ENCODE data around the gene FRMPD4. TPM values are rescaled to one million over a fixed set of nuclear protein-coding genes. Genes with fewer than 3 reads are reported as not detected.

FRMPD4 gene
- total RNA-seq, 2 experiments from 2014 or later, result not detected

GRCh38 chrX:12234534-12235329 is 96.5 kb downstream of the FRMPD4 start:
- Mint-ChIP-seq H3K9me3 (no peaks in the 10 kb centered on the region), H3K27ac (no peak overlapping the region), H3K27me3 (no peaks in the 10 kb centered on the region), H3K4me3 (no peak overlapping the region), H3K36me3 (no peaks in the 10 kb centered on the region), H3K4me1 (no peaks in the 10 kb centered on the region)
- ATAC-seq (ENCODE audit: low read depth) (no peak), DNase-seq (no peak)
- POLR2A ChIA-PET, result no interaction called here

GRCh38 chrX:12236156-12236555 is 97.9 kb downstream of the FRMPD4 start:
- no peaks in the 10 kb centered on the region for H3K4me1 Mint-ChIP-seq
- H3K36me3 Mint-ChIP-seq, result no peaks in the 10 kb centered on the region
- ATAC-seq (ENCODE audit: low read depth) (no peak), DNase-seq (no peak)
- H3K27me3 Mint-ChIP-seq, result no peaks in the 10 kb centered on the region
- H3K9me3 Mint-ChIP-seq, result no peaks in the 10 kb centered on the region
- H3K27ac Mint-ChIP-seq, result no peak overlapping the region
- POLR2A ChIA-PET, result no interaction called here
- H3K4me3 Mint-ChIP-seq, result no peak overlapping the region

- POLR2A ChIA-PET, result no interaction called here
- DNase-seq (no peak), ATAC-seq (ENCODE audit: low read depth) (no peak)
- H3K36me3 Mint-ChIP-seq, result no peaks in the 10 kb centered on the region
- H3K4me1 Mint-ChIP-seq, result no peaks in the 10 kb centered on the region
- no peaks in the 10 kb centered on the region for H3K27me3 Mint-ChIP-seq
- H3K9me3 Mint-ChIP-seq, result no peaks in the 10 kb centered on the region
- no peak overlapping the region for H3K4me3 Mint-ChIP-seq
- H3K27ac Mint-ChIP-seq, result no peak overlapping the region
These were observed 98.9 kb downstream of the FRMPD4 start for GRCh38 chrX:12237131-12237530.

GRCh38 chrX:12237771-12238170 is 99.5 kb downstream of the FRMPD4 start:
- Mint-ChIP-seq H3K36me3 (no peaks in the 10 kb centered on the region), H3K4me1 (no peaks in the 10 kb centered on the region), H3K4me3 (no peak overlapping the region), H3K27me3 (no peaks in the 10 kb centered on the region), H3K27ac (no peak overlapping the region), H3K9me3 (no peaks in the 10 kb centered on the region)
- ATAC-seq (ENCODE audit: low read depth) (no peak), DNase-seq (no peak)
- POLR2A ChIA-PET, result no interaction called here

GRCh38 chrX:12239356-12240082 is 101.2 kb downstream of the FRMPD4 start:
- Mint-ChIP-seq H3K4me1 (no peaks in the 10 kb centered on the region), H3K9me3 (no peaks in the 10 kb centered on the region), H3K27ac (no peak overlapping the region), H3K36me3 (no peaks in the 10 kb centered on the region), H3K27me3 (no peaks in the 10 kb centered on the region), H3K4me3 (no peak overlapping the region)
- no peak for ATAC-seq (ENCODE audit: low read depth)
- POLR2A ChIA-PET, result no interaction called here
- no peak for DNase-seq

GRCh38 chrX:12240491-12240890 is 102.2 kb downstream of the FRMPD4 start:
- no peaks in the 10 kb centered on the region for H3K4me1 Mint-ChIP-seq
- ATAC-seq (ENCODE audit: low read depth), result no peak
- DNase-seq, result no peak

GRCh38 chrX:12241026-12241425 is 102.8 kb downstream of the FRMPD4 start:
- no peaks in the 10 kb centered on the region for H3K9me3 Mint-ChIP-seq
- H3K27me3 Mint-ChIP-seq, result no peaks in the 10 kb centered on the region
- no peak overlapping the region for H3K27ac Mint-ChIP-seq
- H3K4me3 Mint-ChIP-seq, result no peak overlapping the region
- H3K36me3 Mint-ChIP-seq, result no peaks in the 10 kb centered on the region
- H3K4me1 Mint-ChIP-seq, result no peaks in the 10 kb centered on the region
- ATAC-seq (ENCODE audit: low read depth) (no peak), DNase-seq (no peak)
- POLR2A ChIA-PET, result no interaction called here

More at GRCh38 chrX:12240491-12240890, 102.2 kb downstream of the FRMPD4 start:
- H3K4me3 Mint-ChIP-seq, result no peak overlapping the region
- no peak overlapping the region for H3K27ac Mint-ChIP-seq
- H3K27me3 Mint-ChIP-seq, result no peaks in the 10 kb centered on the region
- POLR2A ChIA-PET, result no interaction called here
- no peaks in the 10 kb centered on the region for H3K9me3 Mint-ChIP-seq
- H3K36me3 Mint-ChIP-seq, result no peaks in the 10 kb centered on the region

GRCh38 chrX:12245650-12246645 is 107.7 kb downstream of the FRMPD4 start:
- Mint-ChIP-seq H3K4me3 (no peak overlapping the region), H3K27me3 (no peaks in the 10 kb centered on the region), H3K36me3 (no peaks in the 10 kb centered on the region), H3K9me3 (no peaks in the 10 kb centered on the region), H3K27ac (no peak overlapping the region), H3K4me1 (no peaks in the 10 kb centered on the region)
- DNase-seq, result no peak
- ATAC-seq (ENCODE audit: low read depth), result no peak
- POLR2A ChIA-PET, result no interaction called here

- Mint-ChIP-seq H3K4me3 (no peak overlapping the region), H3K27me3 (no peaks in the 10 kb centered on the region), H3K9me3 (no peaks in the 10 kb centered on the region), H3K36me3 (no peaks in the 10 kb centered on the region), H3K27ac (no peak overlapping the region), H3K4me1 (no peaks in the 10 kb centered on the region)
- DNase-seq (no peak), ATAC-seq (ENCODE audit: low read depth) (no peak)
- POLR2A ChIA-PET, result no interaction called here
These were observed 111.7 kb downstream of the FRMPD4 start for GRCh38 chrX:12249997-12250396.

GRCh38 chrX:12263211-12263610 is 124.9 kb downstream of the FRMPD4 start:
- no peak overlapping the region for H3K27ac Mint-ChIP-seq
- no peaks in the 10 kb centered on the region for H3K27me3 Mint-ChIP-seq
- no peaks in the 10 kb centered on the region for H3K4me1 Mint-ChIP-seq
- no peaks in the 10 kb centered on the region for H3K36me3 Mint-ChIP-seq
- DNase-seq (no peak), ATAC-seq (ENCODE audit: low read depth) (no peak)
- no peaks in the 10 kb centered on the region for H3K9me3 Mint-ChIP-seq
- no peak overlapping the region for H3K4me3 Mint-ChIP-seq
- POLR2A ChIA-PET, result no interaction called here

- Mint-ChIP-seq H3K4me3 (no peak overlapping the region), H3K27ac (no peak overlapping the region), H3K36me3 (no peaks in the 10 kb centered on the region), H3K27me3 (no peaks in the 10 kb centered on the region), H3K9me3 (no peaks in the 10 kb centered on the region), H3K4me1 (no peaks in the 10 kb centered on the region)
- no peak for DNase-seq
- ATAC-seq (ENCODE audit: low read depth), result no peak
- POLR2A ChIA-PET, result no interaction called here
These were observed 131.2 kb downstream of the FRMPD4 start for GRCh38 chrX:12269484-12269883.

- no peaks in the 10 kb centered on the region for H3K9me3 Mint-ChIP-seq
- ATAC-seq (ENCODE audit: low read depth), result no peak
- no peaks in the 10 kb centered on the region for H3K36me3 Mint-ChIP-seq
- POLR2A ChIA-PET, result no interaction called here
- no peak overlapping the region for H3K4me3 Mint-ChIP-seq
- no peaks in the 10 kb centered on the region for H3K4me1 Mint-ChIP-seq
- H3K27ac Mint-ChIP-seq, result no peak overlapping the region
- no peak for DNase-seq
- no peaks in the 10 kb centered on the region for H3K27me3 Mint-ChIP-seq
These were observed 139.9 kb downstream of the FRMPD4 start for GRCh38 chrX:12278151-12278550.

- no peak for DNase-seq
- Mint-ChIP-seq H3K27me3 (no peaks in the 10 kb centered on the region), H3K36me3 (no peaks in the 10 kb centered on the region), H3K4me3 (no peak overlapping the region), H3K27ac (no peak overlapping the region), H3K9me3 (no peaks in the 10 kb centered on the region), H3K4me1 (no peaks in the 10 kb centered on the region)
- no peak for ATAC-seq (ENCODE audit: low read depth)
- POLR2A ChIA-PET, result no interaction called here
These were observed 144.7 kb downstream of the FRMPD4 start for GRCh38 chrX:12282991-12283390.
